Panc1 (cell line): ENCODE measurements around the gene CALD1. TPM values are rescaled to one million over a fixed set of nuclear protein-coding genes. Genes with fewer than 3 reads are reported as not detected.

Source experiments
- ATAC-seq: fragments of 200-7000 bp; cut with Tn5 transposase; 2 replicates; pipeline ENCODE4 v1.9.1; 2020; ENCODE audit warnings: mild to moderate bottlenecking, moderate library complexity
- BruUV-seq: library from RNA; stranded (reverse); fragments of 400-500 nt; replicated peaks from 2 replicates; lab custom pipeline; 2021; lab: Mats Ljungman, UMichigan
- CTCF ChIA-PET: fragments of 300-600 bp; sonication (Branson Sonifier 250); formaldehyde crosslinking; loops from one replicate; lab custom pipeline; 2022; ENCODE audit warnings: antibody characterized with exemption; lab: Charles Lee
- POLR2A ChIA-PET: fragments of 300-600 bp; sonication (Branson Sonifier 250); formaldehyde crosslinking; loops from one replicate; lab custom pipeline; 2022; ENCODE audit warnings: antibody characterized with exemption; lab: Charles Lee
- DNase-seq: peaks from one replicate; pipeline ENCODE4 v3.0.0-alpha.2; 2010; ENCODE audit warnings: low read depth, low spot score
- H3K27ac ChIP-seq: 2 replicates; pipeline ENCODE4 v1.5.1; 2011; ENCODE audit warnings: mild to moderate bottlenecking, low read length, inconsistent platforms
- H3K27me3 ChIP-seq: fragments of 200-500 bp; sonication (Bioruptor generic); 2 replicates; pipeline ENCODE4 v1.6.0; 2014; ENCODE audit warnings: low read length, inconsistent platforms; ENCODE audit not compliant: control insufficient read depth, insufficient read depth
- H3K36me3 ChIP-seq: fragments of 200-500 bp; sonication (Bioruptor generic); 2 replicates; pipeline ENCODE4 v1.5.1; 2014; ENCODE audit warnings: inconsistent platforms, mild to moderate bottlenecking, low read length, moderate library complexity; ENCODE audit not compliant: control insufficient read depth, insufficient read depth
- H3K4me1 ChIP-seq: 2 replicates; pipeline ENCODE4 v1.5.1; 2011; ENCODE audit warnings: inconsistent platforms, mild to moderate bottlenecking, low read length, moderate library complexity; ENCODE audit not compliant: control insufficient read depth, insufficient read depth
- H3K4me3 ChIP-seq, 2 experiments: 2 replicates each; pipeline ENCODE4 v1.5.1; 2011 to 2012; ENCODE audit warnings: low read depth in 2 of 2, low read length in 2 of 2, mild to moderate bottlenecking in 2 of 2, inconsistent platforms in 1 of 2, moderate library complexity in 1 of 2
- H3K9me3 ChIP-seq: fragments of 200-500 bp; sonication (Bioruptor generic); 2 replicates; pipeline ENCODE4 v1.5.1; 2014; ENCODE audit warnings: low read depth, mild to moderate bottlenecking, inconsistent platforms, low read length, moderate library complexity; ENCODE audit not compliant: control insufficient read depth, insufficient read depth
- CTCF ChIP-seq: fragments of 450-650 bp; IDR thresholded peaks from 2 replicates; pipeline ENCODE4 v1.5.1; 2017; ENCODE audit warnings: mild to moderate bottlenecking
- POLR2AphosphoS5 ChIP-seq: IDR thresholded peaks from 2 replicates; pipeline ENCODE4 v1.6.1; 2012; ENCODE audit warnings: mild to moderate bottlenecking, low read depth, low read length, moderate library complexity
- SIN3A ChIP-seq: IDR thresholded peaks from 2 replicates; pipeline ENCODE4 v1.6.1; 2012; ENCODE audit warnings: low read depth, mild to moderate bottlenecking, low read length, moderate library complexity, borderline replicate concordance; ENCODE audit not compliant: insufficient read depth
- TCF7L2 ChIP-seq: IDR thresholded peaks from 2 replicates; pipeline ENCODE4 v1.6.1; 2011; ENCODE audit warnings: mild to moderate bottlenecking, low read depth, low read length, inconsistent platforms
- in situ Hi-C: cut with HindIII; loops from 2 replicates; pipeline ENCODE4 v1.10.0; 2016; ENCODE audit warnings: low sequenced_read_pairs, low pct_unique_long_range_greater_than_20kb
- intact Hi-C: fragments of 100-400 bp; cut with micrococcal nuclease; formaldehyde crosslinking; loops from one replicate; pipeline ENCODE4 v1.10.0; 2022; ENCODE audit not compliant: unreplicated experiment
- total RNA-seq: library from RNA; stranded (reverse); gene quantifications from one replicate; pipeline ENCODE4 v1.2.1, GENCODE V29; 2021; ENCODE audit not compliant: unreplicated experiment
- TF ChIP-seq, protein P1 (sequence below), 2 experiments: IDR thresholded peaks; 2 replicates each; pipeline ENCODE4 v1.6.1; 2011 to 2012; ENCODE audit warnings: low read depth in 2 of 2, control low read depth in 1 of 2, low read length in 1 of 2, mild to moderate bottlenecking in 1 of 2, moderate library complexity in 1 of 2; ENCODE audit not compliant: insufficient read depth in 1 of 2

The CALD1 gene
- total RNA-seq, 1 experiment from 2014 or later: 9.2 TPM

DNA sequence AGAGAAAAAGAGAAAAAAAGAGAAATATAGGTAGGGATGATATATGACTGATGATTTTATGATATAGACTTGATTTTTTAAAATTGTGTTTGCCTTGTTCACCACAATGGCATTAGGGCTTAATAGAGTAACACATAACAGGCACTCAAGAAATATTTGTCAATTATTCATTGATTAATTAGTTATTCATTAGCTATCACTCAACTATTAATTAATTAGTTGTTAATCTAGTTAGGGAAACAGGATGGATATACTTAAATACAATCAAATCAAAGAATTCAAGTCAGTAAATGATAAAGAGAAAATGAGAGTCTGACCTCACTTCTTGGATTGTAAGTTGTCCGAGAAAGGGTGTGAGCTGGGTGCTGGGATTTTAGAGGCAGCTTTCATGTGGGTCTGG is 15.1 kb upstream of the CALD1 start:
- BruUV-seq: no TSS peak
- TF ChIP-seq POLR2AphosphoS5: no peak
- no peak for TF ChIP-seq TCF7L2
- TF ChIP-seq, protein P1, sequence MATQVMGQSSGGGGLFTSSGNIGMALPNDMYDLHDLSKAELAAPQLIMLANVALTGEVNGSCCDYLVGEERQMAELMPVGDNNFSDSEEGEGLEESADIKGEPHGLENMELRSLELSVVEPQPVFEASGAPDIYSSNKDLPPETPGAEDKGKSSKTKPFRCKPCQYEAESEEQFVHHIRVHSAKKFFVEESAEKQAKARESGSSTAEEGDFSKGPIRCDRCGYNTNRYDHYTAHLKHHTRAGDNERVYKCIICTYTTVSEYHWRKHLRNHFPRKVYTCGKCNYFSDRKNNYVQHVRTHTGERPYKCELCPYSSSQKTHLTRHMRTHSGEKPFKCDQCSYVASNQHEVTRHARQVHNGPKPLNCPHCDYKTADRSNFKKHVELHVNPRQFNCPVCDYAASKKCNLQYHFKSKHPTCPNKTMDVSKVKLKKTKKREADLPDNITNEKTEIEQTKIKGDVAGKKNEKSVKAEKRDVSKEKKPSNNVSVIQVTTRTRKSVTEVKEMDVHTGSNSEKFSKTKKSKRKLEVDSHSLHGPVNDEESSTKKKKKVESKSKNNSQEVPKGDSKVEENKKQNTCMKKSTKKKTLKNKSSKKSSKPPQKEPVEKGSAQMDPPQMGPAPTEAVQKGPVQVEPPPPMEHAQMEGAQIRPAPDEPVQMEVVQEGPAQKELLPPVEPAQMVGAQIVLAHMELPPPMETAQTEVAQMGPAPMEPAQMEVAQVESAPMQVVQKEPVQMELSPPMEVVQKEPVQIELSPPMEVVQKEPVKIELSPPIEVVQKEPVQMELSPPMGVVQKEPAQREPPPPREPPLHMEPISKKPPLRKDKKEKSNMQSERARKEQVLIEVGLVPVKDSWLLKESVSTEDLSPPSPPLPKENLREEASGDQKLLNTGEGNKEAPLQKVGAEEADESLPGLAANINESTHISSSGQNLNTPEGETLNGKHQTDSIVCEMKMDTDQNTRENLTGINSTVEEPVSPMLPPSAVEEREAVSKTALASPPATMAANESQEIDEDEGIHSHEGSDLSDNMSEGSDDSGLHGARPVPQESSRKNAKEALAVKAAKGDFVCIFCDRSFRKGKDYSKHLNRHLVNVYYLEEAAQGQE (IDR thresholded peaks at IDR 0.05; ENCODE audit: insufficient read depth in 1 of 2, low read depth in 2 of 2, low read length in 1 of 2): no peak
- POLR2A ChIA-PET: no interaction called here

DNA sequence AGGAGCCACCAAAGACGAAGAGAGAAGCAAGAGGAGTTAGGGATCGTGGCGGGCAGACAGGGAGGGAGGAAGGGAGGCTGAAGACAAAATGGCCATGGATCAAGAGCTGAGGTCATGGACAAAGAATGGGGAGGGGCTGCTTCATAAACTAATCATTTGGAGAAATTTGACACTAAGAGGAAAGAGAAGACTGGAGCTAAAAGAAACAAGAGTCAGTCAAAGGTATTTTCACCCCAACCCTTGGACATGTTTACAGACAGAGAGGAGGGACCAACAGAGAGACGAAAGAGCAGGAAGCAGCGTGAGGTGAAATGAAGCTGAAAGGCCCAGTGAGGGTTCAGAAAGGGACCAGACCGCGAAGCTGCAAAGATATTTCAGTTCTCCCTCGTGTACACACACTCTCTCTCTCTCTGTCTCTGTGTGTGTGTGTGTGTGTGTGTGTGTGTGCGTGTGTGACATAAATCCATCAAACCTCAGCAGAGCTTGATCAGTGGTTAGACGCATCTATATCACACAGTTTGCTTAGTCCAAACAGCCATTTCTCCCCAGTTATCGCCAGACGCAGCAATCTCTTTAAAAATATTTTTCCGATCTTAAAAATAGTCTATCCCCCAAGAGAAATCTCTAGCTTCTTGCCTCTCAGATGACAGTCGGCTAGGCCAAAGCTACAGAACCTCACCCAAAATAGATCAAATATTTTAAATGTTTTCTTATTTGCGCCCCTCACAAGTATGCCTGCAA is 12.5 kb upstream of the CALD1 start:
- no TSS peak for BruUV-seq
- intact Hi-C loops (no loop called here), in situ Hi-C loops (no loop called here)
- no peak overlapping the region for H3K27ac ChIP-seq
- ChIA-PET POLR2A (no interaction called here), CTCF (interaction anchor here (0.7 kb wide), 1 partner anchor 131 kb away, joined by 3 read pairs; no protein-coding TSS in a partner anchor)
- no peak overlapping the region for H3K4me3 ChIP-seq
- no peaks in the 10 kb centered on the region for H3K27me3 ChIP-seq
- no peaks in the 10 kb centered on the region for H3K9me3 ChIP-seq
- DNase-seq: no peak
- H3K4me1 ChIP-seq: no peaks in the 10 kb centered on the region
- H3K36me3 ChIP-seq: no peaks in the 10 kb centered on the region
- TF ChIP-seq POLR2AphosphoS5 (no peak), TCF7L2 (no peak), CTCF (no peak), SIN3A (no peak)
- TF ChIP-seq, protein P1 (IDR thresholded peaks at IDR 0.05; ENCODE audit: insufficient read depth in 1 of 2, low read depth in 2 of 2, low read length in 1 of 2): no peak
- ATAC-seq: no peak

More for the DNA sequence above, 15.1 kb upstream of the CALD1 start:
- no peaks in the 10 kb centered on the region for H3K9me3 ChIP-seq
- DNase-seq: no peak
- H3K36me3 ChIP-seq: no peaks in the 10 kb centered on the region
- no peak overlapping the region for H3K4me3 ChIP-seq
- H3K4me1 ChIP-seq: no peaks in the 10 kb centered on the region
- intact Hi-C loops (no loop called here), in situ Hi-C loops (no loop called here)
- H3K27me3 ChIP-seq: no peaks in the 10 kb centered on the region
- H3K27ac ChIP-seq: no peak overlapping the region
- CTCF ChIA-PET: no interaction called here
- no peak for ATAC-seq
